CD4-positive, alpha-beta T cell treated with Interleukin-6 at 100 ng/mL for 8 hours (primary cell): ENCODE results near the gene GZF1.

Experiments used
- DNase-seq: peaks from one replicate; pipeline ENCODE4 v3.0.0-alpha.2; 2020; ENCODE audit warnings: mixed read lengths, low spot score

Gene GZF1

DNA sequence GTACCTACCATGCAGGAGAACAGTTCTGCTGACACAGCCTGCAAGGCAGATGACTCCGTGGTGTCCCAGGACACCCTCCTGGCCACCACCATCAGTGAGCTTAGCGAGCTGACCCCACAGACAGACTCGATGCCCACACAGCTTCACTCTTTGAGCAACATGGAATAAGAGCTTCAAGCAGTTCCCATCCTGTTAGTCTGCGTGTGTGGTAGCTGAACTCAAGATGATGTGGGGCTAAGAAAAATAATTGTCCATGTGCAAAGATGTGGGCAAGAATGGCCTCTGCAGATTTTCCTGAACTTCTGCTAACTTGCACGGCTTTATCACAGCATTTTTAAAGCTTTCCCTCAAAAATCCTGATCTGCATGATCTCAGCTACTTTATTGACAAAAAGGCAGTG lies 8.3 kb downstream of the GZF1 start:
- DNase-seq, result no peak

DNA sequence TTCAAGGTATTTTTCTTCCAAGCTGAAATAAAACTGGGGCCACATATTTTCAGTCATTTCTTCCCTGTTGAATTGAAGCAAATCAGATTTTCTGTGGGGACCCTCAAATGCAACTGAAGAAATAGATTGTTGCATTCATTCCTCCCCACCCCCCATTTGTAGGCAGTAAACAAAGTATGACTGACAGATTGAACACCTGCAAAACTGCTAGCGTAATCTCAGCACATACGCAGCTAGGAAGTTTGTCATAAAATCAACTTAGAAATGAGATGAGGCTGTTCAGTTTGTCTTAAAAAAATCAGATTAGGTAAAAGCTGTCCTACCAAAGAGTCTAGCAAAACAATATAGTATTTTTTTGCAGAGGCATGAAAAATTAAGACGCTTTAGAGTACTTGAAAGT lies 8.9 kb downstream of the GZF1 start:
- DNase-seq, result no peak

DNA sequence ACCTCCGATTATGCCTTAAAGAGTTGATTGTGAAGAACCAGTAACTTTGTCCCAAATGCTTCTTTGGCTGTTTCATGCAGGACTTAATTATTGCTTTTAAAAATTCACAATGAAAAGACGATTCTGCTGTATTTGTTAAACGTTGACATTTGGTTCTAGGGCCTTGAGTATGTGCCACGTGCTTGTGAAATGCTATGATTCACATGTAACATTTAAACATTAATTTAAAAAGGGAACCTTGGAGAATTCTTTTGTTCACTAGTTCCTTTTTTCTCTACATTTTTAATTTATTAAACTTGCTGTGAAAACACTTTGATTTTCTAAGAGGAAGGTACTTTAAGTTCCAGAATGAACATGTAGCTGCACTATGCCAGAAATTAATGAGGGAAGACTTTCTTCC lies 9.5 kb downstream of the GZF1 start:
- DNase-seq, result no peak

DNA sequence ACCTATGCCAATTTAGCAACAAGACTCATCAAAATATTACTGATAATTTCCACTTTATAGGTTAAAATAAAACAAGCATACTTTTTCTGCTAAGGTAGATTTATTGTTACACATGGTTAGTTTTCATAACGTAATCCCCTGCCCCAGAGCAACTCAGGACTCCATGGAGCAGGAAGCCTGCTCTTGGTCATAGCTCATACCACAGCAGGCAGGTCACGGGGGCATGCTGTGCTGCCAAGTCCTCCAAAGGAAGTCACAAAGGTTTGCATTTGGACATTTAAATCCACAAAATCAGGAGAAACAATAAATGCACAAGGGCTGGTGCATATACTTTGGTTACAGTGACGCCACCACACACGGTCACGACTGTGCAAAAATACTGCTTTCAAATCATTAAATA lies 12.5 kb downstream of the GZF1 start:
- no peak for DNase-seq

DNA sequence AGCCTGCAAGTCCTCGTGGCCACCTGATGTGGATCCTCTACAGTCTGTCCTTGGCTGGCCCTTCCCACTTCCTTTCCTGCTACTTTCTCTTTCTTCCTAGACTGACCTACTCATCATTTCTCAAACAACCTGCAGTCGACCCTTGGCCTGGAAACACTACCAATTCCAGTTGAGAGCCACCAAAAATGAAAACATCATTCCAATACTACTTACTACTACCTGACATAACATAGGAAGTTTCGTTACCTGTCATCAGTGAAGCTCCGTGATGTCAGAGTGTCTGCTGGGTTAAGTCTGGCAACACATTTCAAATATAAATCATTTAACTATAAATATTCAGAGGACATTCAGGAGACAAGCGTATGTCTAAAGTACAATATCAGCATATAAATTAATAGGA lies 13.8 kb downstream of the GZF1 start:
- no peak for DNase-seq

DNA sequence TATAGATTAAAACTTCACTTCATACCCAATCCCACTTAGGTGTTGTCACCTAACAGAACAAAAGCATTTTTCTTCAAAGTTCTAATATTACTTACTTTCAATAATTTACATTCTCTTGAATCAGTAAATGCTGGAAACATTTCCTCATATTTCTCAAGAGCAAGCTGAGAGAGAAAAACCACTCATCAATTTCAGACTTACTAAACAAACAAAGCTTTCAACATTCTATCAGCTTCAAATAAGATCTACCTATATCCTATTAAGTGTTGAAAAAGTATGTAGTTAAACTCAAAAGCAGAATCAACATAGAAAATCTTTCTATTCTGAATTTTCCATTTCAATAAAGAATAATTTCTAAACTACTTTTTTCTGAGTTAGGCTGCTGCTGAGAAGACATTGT lies 17.8 kb downstream of the GZF1 start:
- DNase-seq, result no peak

DNA sequence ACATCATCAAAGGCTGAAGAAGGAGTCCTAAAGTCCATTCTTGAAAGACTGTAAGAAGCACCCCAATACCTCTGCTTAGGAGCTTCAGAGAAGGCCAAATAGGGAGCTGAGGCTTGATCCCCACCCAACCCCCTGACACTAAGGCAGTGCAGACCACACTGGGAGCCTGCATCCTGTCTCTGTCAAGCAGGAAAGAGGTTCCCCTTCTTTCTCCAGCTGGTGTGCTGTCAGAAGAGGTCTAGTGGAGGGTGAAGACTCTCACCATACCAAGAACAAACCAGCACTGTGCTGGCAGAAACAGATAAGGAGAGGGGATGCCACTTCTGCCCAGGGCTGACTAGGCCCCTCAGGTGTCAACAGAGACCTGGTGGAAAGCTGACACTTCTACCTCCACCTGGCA lies 19.9 kb downstream of the GZF1 start:
- DNase-seq, result no peak

DNA sequence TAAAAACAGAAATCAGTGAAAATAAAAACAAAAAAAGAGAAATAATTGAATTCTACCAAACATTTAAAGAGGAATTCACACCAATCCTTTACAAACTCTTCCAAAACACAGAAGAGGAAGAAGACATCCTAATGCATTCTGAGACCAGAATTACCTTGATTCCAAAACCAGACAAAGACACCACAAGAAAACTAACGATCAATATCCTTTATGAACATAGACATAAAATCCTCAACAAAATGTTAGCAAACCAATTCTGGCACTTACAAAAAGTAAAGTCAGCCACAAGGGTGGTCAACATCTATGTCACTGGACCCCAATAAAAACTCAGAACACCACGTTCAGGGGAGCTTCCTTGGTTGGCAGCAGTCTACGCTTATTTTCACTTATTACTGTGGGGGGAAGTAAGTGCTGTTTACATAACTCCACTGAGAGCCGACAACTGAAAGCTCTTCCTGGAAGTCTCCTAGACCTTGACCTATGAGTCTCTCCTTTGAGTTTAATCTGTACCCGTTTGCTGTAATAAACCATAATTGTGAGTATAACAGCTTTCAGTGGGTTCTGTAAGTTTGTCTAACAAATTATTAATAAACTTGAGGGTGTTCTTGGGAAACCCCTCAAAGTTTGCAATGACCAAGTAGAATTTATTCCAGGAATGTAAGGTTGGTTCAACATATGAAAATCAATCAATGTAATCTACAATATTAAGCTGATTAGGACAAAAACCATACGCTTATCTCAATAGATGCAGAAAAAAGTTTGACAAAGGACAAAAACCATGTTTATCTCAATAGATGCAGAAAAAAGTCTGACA lies 24.5 kb downstream of the GZF1 start:
- no peak for DNase-seq

DNA sequence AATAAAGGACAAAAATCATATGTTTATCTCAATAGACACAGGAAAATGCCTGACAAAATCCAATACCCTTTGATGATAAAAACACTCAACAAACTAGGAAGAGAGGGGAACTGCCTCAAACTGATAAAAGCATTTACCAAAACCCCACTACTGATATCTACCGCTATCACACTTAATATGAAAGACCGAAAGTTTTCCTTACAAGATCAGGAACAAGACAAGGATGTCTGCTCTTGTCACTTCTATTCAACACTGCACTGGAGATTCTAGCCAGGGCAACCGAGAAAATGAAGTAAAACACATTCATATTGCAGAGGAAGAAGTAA lies 25.1 kb downstream of the GZF1 start:
- DNase-seq, result no peak

DNA sequence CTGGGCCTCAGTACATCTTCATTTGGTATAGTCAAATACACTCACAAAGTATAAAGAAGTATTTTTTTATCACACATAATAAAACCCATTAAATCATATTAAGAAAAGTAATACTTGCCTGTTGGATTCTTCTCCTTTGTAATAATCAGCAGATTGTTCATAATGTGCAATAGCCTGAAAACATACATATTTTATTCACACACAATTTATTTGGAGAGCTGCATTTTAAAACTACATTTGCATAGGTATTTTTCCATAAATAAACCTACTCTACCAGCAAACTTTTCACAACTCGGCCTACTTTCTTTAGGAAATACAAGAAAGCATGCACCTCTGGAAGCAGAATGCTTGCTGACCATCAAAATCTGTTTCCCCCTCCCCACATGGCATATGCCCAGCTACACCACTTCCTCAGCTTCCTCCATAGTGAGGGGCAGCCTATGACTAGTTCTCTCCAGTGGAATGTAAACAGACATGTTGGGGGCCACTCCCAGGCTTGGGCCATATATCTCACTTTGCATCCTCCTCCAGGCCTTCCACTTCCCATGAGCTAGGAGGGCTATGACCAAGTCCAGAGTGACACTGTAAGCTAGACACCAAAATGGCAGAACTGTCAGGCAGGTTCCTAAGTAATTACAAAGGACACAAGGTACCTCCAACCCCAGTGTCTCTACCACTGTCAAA lies 28.3 kb downstream of the GZF1 start:
- DNase-seq, result no peak

DNA sequence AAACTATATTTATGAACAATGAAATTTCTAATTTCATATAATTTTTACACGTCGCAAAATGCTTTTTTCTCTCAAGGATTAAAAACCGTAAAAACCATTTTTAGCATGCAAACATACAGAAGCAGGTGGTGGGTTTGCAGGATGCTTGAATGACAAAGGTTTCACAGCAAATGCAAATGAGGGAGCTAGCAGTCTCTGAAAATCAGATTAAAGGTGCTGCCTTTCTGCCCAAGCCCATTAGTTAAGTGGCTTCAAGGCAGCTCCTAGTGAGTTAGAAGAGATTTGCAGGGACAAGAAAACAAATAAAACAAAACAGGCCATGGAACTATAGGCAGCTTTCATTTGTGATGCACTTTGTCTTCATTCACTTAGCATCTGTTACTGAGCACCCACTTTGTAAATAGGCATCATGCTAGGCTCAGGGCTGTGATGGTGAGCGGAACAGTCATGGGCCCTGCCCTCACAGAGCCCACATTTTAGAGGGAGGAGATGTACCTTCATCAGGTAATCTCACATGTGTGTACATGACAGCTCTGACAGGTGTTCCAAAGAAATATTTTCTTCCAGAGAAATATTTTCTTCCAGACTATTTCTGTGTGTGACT lies 29.8 kb downstream of the GZF1 start:
- no peak for DNase-seq

DNA sequence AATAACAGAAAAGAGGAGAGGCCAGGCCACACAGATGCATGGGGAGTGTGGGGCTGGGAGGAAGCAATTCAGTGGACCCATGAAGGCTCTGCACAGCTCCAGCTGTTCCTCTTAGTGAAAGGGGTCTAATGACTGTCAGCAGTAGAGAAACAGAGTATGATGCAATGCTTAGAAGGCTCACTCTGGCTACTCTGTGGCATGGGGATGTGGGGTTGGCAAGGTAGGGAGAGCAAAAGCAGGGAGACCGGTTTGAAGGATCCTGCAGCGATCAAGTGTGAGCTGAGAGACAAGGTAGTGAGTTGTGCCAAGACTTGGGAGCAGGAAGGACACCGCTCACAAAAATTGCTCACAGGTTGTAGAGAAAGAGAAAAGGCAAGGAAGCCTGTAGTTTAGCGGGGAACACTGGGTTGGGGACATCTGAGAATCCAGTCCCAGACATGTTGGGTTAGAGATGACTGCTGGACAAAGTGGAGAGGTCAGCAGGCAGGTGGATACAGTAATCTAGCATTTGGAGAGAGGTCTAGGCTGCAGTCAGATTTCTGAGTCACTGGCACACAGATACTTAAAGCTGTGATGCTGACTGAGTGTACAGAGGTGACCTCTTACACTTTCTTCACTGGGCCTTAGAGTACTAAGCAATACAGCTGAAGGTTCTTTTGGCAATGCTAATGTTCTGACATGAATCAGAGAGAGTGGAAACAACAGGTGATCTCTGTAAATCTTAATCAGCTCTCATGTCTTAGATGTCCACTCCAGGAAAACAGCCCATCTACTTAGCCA lies 32.2 kb downstream of the GZF1 start:
- DNase-seq, result no peak

DNA sequence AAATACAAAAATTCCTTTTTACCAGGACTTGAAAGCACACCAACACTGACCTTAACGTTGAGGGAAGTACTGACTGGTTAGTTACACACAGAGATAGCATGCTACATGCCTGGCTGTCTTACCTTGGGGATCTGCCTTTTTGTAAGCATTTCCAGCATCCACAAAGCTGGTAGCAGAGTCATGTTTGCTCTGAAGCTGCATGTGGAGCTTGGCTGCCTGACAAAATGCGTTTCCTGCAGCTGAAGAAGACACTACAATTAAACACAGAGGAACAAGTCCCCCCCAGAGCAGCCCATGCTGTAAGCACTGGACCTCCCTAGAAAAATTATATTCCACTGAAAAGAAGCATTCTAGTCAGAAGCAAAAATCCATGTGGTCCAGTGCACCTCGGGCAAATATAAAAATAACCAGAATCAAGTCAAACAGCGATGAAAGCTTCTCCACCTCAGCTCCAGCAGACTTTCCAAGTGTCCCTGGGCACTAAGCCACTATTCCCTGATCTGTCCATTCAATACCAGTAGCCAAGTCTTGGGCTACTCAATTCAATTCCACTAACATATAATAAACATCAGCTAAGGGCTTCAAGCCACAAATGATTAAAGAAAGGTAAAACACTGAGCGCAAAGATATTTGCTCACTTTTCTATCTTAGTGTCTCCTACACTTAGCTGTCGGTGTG lies 35.1 kb downstream of the GZF1 start:
- no peak for DNase-seq

DNA sequence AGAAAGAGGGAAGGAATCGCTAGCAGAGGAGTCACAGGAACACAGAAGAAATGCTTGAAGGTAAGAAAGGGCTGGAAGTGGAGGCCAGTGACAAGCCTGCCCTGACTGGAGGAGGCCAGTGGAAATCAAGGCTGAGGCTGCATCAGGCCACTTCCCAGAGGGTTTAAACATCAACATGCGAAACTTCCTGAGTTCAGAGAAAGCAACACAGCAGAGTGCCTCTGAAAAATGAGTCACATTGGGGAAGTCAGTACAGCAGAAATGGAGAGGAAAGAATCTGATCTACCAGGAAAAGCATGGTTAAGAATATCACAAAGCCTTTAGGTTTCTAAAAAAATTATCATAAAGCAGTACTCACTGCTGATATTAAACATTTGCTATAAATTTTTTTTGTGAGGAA lies 36.0 kb downstream of the GZF1 start:
- no peak for DNase-seq

DNA sequence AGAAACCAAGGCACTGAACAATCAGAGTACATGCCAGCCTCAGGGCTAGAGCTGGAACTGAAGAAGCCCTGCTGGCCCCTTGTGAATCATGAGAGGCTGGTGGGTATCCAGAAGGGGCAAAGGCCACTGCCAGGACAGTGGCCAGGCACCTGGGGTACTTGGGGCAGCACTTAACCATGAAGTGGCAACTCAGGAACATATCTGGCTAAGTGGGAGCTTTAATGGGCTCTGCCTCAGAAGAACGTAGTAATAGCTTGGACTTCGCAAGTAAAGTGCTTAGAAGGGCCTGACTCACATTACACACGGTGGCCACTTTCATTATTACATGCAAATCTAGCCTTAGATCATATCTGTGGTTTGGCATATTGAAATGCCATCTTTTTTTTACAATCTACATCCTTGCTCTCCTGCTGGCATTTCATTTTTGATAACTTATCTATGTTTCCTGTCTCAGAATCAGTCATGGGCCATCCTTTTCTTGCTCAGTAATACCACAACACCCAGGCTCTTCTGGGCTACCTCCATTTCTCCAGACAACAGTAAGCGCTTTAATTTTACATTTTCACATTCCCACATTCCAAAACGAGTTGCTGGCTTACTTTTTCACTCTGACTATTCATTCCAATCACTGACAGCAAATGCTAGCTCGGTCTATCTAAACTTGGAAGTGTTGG lies 37.7 kb downstream of the GZF1 start:
- DNase-seq, result no peak

DNA sequence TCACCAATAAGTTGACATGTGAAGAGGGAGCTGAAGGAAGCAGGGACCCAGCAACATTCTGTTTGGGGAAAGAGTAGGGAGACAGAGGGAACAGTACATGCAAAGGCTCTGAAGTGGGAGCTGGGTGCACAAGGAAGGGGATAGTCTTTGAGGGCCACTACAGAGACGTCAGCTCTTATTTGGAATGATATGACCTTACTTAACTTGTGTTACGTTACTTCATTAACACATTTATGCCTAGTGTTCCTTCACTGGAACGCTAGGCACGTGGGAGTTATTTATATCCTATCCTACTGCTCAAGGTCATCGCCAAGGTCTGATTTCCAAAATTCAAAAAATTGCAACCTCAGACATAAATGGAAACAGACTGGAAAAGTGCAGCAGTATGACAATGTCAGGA lies 39.1 kb downstream of the GZF1 start:
- DNase-seq, result no peak

DNA sequence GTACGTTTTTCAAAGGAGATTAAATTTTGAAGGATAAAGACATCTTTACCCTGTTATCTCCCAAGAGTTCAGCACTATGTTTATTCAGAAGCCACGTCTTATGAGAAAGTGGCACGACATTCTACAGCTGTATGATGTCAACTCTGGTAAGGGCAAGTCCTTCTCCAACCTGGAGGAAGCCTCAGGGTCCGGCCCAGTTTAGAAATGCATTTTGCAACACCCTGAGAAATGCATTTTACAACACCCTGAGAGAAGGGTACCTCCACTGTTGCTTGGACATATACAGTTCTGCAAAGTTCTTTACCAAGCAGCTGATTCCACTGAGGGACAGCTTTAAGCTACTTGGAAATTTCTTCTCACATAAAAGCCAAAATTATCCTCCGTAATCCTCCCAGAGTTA lies 41.8 kb downstream of the GZF1 start:
- DNase-seq, result no peak

DNA sequence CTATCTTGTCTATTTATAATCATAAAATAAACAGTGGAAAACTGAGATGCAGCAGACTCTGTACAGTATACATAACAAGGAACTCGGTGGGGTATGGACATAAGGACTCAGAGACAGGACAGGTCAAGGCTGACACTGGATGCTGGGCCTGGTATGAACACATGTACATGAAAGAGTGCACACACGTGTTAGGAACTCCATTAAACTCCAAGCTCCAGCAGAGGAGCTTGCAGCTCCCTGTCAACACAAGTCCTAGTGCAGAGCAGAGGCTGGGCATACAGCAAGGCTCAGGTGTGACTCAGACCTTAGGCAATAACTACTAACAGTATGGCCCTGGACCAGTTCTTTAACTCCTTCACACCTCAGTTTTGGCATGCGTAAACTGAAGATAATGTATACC lies 42.2 kb downstream of the GZF1 start:
- DNase-seq, result no peak

DNA sequence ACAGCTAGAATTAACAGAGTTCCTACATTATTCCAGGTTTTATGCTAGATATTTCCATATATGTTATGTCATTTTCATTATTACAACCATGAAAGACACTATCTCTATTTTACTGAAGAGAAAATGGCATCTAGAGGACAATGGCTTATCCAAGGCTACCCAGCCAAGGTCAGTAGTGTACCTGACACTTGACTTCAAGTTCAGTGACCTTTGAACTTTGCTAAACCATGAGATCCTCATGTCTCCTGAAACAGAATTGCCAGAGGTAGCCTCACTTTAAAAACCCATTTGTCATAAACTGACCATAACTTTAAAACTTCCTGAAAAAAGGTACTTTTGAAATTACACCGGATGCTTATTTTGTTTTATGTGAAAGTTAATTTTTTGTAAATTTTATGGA lies 44.9 kb downstream of the GZF1 start:
- no peak for DNase-seq

DNA sequence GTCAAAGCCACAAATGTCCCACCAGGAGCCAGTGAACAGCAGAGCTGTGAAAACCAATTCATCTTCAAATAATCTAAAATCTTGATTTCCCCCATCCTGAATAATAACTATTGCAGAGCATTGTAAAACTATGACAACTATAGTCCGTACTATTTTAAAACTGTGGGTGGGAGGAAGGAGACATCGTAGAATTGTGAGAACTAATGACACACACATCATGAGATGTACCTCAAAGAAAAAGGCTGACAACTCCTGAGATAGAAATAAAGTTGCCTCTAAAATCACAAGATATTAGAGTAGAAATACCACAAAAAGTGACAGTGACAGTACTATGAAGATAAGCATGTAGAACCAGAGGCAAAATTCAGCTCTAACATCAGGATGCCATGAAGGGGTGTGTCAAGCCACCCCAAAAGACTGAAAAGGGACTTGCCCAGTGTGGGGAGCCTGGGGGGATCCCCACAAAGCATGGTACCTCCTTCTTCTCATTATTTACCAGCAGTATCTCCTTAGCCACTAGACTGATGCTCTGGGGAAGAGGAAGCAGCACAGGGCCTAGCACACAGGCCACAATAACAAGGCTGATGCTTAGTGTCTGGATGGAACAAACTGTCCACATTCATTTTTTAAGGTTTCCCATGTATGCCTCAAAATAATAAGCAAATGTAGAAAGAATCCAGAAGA lies 45.9 kb downstream of the GZF1 start:
- DNase-seq, result no peak

DNA sequence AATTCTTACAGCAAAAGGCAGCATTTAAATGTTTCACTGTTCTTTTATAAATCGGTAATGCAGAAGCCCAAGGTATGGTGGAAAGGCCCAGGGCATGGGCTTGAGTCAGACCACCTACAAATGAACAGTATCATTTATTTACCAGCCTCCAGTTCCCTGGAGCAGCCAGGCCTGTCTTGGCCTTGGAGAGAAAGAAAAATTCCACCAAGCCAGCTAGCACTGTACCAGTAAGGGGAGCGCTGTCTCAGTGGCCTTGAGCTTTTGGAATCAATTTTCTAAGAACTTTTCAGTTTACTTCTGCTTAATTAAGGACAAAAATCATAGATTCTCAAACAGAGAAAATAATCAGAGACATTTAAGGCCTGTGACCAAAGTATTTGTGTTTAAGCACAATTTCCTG lies 47.0 kb downstream of the GZF1 start:
- DNase-seq, result no peak
